Ecto neural progenitor cell (in vitro differentiated cells): ENCODE data around the gene TRIML1.
"Not testable (repeated sequence)": the region's sequence is repeated elsewhere in the genome, so short reads cannot be mapped to it uniquely, and the experiment has no call there.

Source experiments
- DNase-seq: peaks from one replicate; pipeline ENCODE4 v3.0.0-alpha.2; 2018; ENCODE audit warnings: low spot score

The TRIML1 gene

GRCh38 chr4:188154668-188155405, 15.6 kb downstream of the TRIML1 start:
- no peak for DNase-seq

- DNase-seq: no peak
Measured at GRCh38 chr4:188158336-188158735, 19.1 kb downstream of the TRIML1 start.

- not testable (repeated sequence) for DNase-seq
Measured at GRCh38 chr4:188159513-188160226, 20.4 kb downstream of the TRIML1 start.

GRCh38 chr4:188160406-188160805, 21.2 kb downstream of the TRIML1 start:
- DNase-seq: no peak

GRCh38 chr4:188161167-188161566, 21.9 kb downstream of the TRIML1 start:
- DNase-seq: no peak

- no peak for DNase-seq
Measured at GRCh38 chr4:188162698-188163097, 23.5 kb downstream of the TRIML1 start.

- DNase-seq: no peak
Measured at GRCh38 chr4:188168726-188169373, 29.6 kb downstream of the TRIML1 start.

GRCh38 chr4:188171551-188171950, 32.3 kb downstream of the TRIML1 start:
- no peak for DNase-seq

- no peak for DNase-seq
Measured at GRCh38 chr4:188175288-188175687, 36.0 kb downstream of the TRIML1 start.

- DNase-seq: no peak
Measured at GRCh38 chr4:188177997-188178675, 38.9 kb downstream of the TRIML1 start.

- no peak for DNase-seq
Measured at GRCh38 chr4:188178806-188179205, 39.6 kb downstream of the TRIML1 start.

- DNase-seq: no peak
Measured at GRCh38 chr4:188187106-188187505, 47.9 kb downstream of the TRIML1 start.

- DNase-seq: no peak
Measured at GRCh38 chr4:188190461-188190860, 51.2 kb downstream of the TRIML1 start.

GRCh38 chr4:188194421-188194820, 55.2 kb downstream of the TRIML1 start:
- DNase-seq: no peak

GRCh38 chr4:188195389-188195985, 56.2 kb downstream of the TRIML1 start:
- DNase-seq: no peak

- DNase-seq: no peak
Measured at GRCh38 chr4:188196134-188196735, 57.0 kb downstream of the TRIML1 start.
